ENCODE data around the gene ACYP1.

DNA sequence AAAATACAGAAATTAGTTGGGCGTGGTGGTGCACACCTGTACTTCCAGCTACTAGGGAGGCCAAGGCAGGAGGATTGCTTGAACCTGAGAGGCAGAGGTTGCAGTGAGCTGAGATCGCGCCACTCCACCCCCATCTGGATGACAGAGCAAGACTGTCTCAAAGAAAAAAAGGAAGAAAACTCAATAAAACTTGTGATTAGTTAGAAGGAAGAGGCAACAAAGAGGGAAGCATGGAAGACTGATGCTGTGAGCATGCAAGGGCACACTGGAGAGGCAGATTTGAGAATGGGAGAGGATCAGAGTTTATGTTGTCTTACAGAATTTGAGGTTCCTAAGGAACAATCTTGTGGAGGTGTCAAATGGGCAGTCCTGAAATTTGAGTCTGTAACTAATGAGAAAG lies 2.9 kb upstream of the ACYP1 start:
- no peak for TF ChIP-seq POLR2AphosphoS5 (IDR thresholded peaks at IDR 0.05; ENCODE audit: low read depth, low read length)
- TF ChIP-seq, protein P1, sequence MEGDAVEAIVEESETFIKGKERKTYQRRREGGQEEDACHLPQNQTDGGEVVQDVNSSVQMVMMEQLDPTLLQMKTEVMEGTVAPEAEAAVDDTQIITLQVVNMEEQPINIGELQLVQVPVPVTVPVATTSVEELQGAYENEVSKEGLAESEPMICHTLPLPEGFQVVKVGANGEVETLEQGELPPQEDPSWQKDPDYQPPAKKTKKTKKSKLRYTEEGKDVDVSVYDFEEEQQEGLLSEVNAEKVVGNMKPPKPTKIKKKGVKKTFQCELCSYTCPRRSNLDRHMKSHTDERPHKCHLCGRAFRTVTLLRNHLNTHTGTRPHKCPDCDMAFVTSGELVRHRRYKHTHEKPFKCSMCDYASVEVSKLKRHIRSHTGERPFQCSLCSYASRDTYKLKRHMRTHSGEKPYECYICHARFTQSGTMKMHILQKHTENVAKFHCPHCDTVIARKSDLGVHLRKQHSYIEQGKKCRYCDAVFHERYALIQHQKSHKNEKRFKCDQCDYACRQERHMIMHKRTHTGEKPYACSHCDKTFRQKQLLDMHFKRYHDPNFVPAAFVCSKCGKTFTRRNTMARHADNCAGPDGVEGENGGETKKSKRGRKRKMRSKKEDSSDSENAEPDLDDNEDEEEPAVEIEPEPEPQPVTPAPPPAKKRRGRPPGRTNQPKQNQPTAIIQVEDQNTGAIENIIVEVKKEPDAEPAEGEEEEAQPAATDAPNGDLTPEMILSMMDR (IDR thresholded peaks at IDR 0.05): no peak
